Activated CD4-positive, alpha-beta T cell treated with anti-CD3 and anti-CD28 coated beads for 48 hours (primary cell): ENCODE data around the gene MEN1.
"Not testable (repeated sequence)": the region's sequence is repeated elsewhere in the genome, so short reads cannot be mapped to it uniquely, and the experiment has no call there.

Experiments used
- DNase-seq: peaks from one replicate; pipeline ENCODE4 v3.0.0-alpha.2; 2020

Gene MEN1

DNA sequence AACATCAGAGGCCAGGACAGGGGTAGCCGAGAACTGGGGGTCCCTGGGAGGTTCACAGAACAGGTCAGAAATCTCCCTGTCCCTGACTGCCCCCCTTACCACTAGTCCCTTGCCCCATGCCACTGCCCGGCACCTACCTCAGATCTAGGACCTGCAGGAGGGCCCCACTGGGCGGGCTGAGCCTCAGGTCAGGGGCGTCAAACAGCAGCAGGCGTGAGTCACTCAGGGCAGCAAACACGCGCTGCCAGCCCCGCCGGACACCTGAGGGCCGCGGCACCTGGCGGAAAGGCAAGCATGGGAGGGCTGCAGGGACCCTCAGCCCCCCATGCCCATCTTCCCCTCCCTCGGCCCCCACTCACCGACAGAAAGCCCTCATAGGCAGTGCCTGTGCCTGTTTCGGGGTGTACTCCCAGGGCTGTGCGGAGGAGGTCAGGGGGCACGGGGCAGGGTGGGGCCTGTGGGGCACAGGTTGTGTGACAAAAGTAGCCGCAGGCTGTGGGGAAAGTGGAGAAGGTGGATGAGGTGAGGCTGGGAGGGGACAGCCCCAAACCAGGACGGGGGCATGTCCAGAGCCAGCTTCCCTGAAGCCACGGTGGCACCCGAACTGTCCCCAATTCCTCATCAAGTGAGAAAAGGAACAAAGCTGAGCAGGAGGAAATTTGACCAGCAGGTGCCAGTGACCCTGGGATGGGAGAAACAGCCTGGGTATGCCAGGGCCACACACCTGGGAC is 22.3 kb upstream of the MEN1 start:
- DNase-seq, result no peak

DNA sequence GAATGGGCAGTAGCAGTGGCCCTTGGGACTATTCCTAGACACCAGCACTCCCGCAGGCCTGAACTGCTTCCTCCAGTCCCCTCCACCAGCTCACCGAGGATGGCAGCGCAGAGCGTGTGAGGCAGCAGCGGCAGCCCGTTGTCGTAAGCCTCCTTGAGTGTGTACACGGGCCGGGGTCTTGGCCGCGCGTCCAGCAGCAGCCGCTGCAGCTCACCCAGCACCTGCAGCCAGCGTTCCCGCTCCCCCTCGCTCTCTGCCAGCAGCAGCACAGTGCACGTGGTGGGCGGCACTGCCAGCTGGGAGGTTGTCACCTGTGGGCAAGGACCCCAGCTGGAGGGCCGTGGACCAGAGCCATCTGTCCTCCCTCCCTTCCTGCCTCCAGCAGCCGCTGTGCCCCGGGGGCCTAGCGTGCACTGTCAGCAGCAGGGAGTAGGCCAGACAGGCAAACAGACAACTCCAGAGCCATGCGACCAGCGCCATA is 21.1 kb upstream of the MEN1 start:
- DNase-seq, result no peak

DNA sequence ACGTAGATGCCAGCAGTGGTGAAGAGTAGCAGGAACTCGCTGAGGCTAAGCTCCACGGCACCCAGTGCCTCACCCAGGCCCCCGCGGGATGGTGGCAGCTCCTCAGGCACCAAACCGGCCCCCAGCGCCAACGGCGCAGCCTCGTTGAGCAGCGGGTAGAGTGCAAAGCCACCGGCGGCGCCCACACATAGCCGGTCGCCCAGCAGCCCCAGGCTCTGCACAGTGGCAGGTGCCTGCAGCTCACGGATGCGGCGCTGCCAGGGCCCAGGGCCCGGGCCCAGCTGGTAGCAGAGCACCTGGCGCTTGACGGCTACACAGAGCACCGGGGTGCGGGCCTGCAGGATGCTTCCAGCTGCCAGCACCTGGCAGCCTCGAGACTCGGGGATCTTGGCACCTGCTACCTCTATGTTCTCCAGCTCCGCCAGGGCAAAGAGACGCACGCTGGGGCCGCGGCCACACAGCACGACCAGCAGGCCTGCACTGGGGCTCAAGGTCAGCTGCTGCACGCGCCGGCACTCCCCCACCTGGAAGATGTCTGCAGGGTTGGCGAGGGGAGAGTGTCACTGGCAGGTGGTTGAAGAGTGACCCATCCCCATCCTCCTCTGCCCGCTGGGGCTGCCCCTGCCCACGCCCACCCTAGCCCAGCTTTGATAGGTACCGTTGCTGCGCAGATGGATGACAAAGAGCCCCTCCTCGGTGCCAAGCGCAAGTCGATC is 19.3 kb upstream of the MEN1 start:
- no peak for DNase-seq

DNA sequence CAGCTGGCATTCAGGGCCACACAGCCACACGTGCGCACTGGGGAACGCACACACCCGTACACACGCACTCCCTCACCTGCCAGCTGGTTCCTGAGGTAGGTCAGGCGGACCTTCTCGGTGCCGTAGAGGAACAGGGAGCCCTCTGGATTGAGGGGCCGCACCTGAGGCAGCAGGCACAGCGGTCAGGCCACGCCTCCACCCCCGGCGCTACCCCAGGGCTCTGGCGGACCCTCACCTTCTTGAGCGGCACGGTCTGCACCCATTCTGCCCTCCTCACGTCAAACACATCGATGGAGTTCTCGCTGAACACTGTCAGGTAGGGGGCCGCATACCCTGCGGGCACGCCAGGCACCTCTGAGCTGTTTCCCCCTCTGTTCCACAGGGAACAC is 17.1 kb upstream of the MEN1 start:
- no peak for DNase-seq

DNA sequence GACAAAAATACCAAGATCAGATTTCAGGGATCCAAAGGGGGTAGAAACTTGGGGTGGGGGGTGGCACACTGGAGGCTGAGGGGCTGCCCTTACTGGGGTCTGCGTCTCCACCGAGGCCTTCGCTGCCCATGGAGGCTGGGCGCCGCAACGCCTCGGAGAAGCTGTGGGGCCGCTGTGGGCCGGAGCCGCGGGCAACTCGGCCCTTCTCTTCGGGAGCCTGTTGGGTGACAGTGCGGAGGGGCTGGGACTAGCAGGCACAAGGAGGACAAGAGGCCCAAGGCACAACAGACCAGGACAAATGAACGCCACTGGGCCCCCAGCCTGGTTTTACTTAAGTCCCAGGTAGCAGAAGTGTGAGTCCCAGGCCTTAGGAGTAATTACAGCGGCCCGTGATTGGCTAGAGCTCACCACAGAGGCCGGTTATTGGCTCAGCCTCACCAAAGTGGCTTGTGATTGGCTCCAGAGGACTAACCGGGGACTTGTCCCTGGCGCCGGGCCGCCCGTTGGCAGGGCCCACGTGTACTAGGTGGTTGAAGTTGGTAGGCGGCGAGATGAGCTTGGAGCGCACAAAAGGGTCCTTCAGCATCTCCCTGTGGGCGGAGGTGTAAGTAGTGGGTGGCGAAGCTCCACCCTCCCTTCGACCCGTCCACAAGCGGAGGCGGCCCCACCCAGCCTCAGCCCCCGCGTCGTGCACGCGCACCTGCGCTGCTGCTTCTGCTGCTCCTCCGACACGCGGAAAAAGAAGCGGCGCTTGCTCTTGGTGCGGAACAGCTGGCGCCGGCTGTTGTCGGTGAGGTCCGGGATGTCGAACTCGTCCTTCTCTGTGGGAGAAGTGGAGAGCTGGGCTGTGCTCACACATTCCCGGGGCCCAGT is 16.5 kb upstream of the MEN1 start:
- DNase-seq, result no peak

DNA sequence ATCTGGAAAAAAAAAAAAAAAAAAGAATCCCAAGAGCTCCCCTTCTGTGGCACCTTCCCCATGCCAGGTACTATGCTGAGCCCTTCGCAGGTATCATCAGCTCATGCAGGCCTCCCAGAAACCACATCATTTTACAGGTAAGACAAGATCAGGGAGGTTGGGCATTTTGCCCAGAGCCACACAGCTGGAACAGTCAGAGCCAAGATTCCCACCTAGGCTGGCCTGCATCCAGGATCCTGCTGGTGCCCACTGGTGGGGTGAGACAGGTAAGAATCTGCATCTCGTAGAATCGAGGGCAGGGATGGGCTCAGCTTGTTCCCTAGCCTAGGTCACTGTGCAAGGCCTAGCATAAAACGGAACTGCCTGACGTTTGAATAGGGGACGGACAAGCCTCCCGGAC is 15.7 kb upstream of the MEN1 start:
- DNase-seq, result no peak

DNA sequence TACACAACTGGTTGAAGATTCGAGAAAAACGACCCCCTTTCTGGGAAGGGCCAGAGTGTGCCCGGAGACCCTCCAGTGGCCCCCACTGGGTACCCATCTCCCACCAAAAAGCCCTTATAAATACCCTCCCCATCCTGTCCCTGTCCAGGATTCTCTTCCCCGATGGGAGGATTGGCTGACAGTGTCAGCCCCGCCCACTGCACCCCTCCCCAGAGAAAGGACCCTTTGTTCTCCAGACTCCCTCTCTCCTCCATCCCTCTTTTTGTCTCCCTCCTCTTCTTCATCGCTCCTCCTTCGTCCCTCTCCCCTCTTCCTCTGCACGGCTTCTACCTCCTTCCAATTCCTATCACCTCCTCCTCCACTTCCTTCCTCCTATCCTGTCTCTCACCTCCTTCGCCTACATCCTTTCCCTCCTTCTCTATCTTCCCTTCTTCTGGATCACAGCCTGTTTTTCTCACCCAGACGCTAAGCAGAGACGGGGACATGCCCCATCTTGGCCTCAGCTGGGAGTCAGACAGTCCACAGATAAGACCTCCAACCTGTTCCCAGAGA is 13.3 kb upstream of the MEN1 start:
- DNase-seq, result no peak

DNA sequence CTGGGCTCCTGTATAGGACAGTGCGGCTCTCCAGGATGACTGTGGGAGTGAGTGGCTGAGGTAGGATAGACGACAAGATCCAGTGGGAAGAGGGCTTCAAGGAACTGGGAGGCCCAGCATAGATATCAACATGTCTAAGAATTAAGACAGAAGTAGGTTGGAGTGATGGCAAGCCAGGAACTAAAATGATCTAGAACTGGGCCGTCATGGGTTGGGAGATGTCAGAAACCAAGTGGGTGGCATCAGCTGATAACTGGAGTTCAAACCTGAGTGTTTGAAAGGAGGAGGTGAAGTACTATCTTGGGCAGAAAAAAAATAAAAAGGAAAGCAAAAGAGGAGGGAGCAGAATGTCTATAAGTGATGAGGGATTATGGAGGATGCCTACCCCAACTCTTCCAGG is 7.1 kb upstream of the MEN1 start:
- no peak for DNase-seq

DNA sequence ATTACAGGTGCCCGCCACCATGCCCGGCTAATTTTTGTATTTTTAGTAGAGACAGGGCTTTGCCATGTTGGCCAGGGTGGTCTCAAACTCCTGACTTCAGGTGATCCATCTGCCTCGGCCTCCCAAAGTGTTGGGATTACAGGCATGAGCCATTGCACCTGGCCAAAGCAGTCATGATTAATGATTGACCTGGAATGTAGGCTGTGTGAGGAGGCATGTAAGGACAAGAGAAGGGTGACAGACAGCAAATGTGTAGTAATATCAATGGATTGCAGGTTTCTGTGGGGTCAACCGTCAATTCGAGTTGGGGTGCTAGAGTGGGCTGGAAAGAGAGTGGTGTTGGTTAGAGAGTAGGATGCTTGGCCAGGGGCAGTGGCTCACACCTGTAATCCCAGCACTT is 5.1 kb upstream of the MEN1 start:
- DNase-seq, result not testable (repeated sequence)

DNA sequence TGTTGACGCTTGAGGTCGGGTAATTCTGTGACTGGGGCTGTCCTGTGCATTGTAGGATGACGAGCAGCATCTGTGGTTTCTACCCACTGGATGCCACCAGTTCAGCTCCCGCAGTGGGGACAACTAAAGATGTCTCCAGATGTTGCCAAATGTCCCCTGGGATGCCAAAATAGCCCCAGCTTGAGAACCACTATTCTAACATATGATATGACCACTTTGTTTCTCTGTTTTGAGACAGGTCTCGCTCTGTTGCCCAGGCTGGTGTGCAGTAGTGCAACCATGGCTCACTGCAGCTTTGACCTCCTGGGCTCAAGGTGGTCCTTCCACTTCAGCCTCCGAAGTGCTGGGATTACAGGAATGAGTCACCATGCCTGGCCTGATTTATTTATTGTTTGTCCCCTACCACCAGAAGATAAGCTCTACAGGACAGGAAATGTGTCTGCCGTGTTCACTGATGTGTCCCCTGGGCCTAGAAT is 4.4 kb upstream of the MEN1 start:
- no peak for DNase-seq

DNA sequence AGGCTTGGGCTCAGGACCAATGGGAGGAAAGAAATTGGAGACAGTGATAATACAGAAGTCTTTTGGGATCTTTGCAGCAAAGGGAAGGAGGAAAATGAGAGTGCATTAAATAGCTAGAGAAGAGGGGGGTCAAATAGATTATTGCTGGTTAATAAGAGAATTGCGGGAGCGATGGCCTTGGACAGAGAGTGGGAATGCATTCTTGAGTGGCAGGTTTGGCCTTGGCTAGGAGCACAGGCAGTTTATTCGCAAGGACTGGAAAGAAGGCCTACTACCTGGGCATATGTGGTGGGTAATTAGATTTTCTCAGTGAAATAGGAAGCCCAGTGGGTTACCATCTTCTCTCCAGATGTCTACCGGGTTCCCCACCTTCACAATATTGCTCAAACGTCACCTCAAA is 3.5 kb upstream of the MEN1 start:
- DNase-seq, result no peak

DNA sequence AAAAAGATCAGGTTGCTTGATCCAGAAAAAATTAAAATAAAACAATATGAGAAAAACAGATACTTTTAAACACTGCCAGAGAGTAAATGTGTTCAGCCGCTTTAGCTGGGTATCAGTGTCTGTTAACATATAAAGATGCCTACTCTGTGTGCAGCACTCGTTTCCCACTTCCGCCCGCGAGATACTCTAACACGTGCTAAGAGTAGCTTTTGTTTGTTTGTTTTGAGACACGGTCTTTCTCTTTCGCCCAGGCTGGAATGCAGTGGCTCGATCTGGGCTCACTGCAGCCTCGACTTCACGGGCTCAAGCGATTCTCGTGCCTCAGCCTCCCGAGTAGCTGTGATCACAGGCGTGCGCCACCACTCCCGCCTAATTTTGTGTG is 531 bp upstream of the MEN1 start:
- DNase-seq, result no peak

DNA sequence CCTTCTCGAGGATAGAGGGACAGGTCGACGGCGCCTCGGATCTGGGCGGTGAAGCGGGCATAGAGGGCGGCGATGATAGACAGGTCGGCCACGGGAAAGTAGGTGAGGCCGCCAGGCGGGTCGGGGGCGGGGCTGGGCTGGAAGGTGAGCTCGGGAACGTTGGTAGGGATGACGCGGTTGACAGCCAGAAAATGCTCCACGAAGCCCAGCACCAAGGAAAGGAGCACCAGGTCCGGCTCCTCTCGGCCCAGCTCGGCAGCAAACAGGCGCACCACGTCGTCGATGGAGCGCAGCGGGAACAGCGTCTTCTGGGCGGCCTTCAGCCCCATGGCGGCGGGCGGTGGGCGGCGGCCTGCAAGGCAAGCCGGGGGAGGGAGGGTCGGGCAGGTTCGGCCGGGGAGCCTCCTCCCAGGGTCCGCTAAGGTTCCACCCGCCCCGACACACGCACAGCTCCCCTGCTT is 540 bp downstream of the MEN1 start:
- DNase-seq, result peak; percentile 46

DNA sequence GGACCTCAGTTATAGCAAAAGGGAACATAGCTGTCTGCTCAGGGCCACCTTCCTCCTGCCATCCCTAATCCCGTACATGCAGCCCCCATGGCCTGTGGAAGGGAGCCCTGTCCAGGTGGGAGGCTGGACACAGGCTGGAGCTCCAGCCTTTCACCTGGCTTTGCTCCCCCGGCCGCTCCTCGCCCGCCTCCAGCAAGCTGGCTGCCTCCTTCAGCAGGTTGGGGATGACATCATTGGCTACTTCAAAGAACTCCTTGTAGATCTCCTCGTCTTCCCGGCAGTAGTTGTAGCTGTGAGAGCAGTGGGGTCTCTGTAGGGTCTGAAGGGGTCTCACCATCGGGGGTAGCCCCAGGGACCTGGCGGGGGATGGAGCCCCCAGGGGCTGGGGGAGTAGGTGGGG is 4.9 kb downstream of the MEN1 start:
- no peak for DNase-seq

DNA sequence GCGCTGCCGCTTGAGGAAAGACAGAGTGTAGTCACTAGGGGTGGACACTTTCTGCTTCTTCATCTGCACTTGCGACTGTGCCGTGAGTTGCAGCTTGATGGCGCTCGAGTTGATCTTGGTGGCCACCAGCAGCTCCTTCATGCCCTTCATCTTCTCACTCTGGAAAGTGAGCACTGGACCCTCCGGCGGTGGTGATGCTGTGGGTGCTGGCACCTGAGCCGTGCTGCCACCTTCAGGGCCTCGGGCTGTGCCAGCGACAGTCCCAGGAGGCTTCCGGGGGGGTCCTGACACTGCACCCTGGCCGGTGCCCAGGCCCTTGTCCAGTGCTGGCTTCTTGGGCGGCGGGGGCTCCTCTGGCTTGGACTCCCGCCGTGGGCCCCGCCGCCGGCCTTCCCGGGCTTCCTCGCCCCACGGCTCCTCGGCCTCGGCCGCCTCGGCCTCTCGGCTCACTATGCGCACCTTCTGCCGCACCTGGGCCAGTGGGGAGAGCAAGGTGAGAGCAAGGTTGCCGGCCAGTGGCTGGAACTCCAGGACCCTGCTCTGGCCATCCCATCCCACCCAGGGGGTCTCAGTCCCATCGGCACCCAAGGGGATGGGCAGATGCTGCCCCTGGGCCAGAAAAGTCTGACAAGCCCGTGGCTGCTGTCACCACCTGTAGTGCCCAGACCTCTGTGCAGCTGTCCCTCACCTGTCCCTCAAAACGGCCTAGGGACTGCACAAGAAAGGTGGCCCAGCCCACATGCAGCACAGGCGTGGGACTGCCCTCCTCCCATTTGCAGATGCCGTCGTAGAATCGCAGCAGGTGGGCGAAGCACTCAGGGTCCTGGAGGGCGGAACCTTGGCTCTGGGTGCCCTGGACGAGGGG is 5.8 kb downstream of the MEN1 start:
- no peak for DNase-seq

DNA sequence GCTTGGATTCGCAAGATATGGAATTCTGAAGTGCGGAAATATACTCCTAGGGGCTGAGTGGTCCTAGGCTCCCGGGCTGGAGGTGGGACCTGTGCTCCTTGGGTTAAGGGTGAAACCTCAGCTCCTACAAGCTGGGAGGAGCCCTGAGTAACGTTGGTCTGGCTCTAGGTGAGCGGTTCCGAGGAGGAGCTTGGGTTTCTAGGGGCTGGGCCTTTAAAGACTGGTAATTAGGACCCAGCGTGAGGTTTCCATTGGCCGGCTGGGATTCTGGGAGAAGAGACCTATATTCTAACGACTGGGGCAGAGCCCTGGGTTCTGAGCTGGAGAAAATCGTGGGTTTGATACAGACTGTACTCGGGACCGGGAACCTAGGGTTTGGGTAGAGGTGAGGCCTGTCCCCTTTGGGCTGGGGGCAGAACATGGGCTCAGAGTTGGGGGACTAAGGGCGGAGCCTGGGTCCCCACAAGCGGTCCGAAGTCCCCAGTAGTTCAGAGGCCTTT is 6.5 kb downstream of the MEN1 start:
- DNase-seq, result no peak

DNA sequence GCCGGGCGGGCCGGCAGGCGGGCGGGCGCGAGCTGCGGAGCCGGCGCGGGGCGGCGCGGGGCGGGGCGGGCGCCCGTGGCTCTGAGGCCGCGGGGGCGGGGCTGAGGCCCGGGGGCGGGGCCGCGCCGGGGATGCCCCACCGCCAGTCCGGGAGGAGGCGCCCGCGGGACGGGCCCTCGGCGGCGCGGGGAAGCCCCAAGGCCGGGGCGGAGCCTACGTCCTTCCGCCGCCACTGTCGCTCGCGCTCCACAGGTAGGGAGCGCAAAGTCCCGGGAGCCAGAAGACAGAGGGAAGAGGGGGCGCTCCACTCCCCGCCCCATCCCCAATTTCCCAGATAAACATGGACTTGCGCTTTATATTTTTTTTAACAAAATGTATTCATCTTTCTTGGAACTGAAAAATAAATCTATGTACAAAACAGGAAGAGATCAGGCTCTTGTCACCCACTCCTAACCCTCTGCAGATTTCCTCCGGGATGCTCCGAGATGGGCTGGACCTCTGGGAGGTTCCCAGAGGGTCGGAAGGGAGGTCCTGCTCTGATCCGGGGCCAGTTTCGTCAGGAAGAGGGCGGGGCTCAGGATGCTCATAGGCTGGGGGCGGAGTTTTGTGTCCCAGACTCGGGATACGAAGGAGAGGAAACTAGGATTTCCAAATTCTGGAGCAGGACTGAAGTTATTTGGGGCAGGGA is 7.0 kb downstream of the MEN1 start, which contains the start of gene MAP4K2:
MAP4K2 (minus strand) TSS at position 57 of the 688 bp plus-strand sequence. CDS start 65 bp downstream, outside the sequence.
- DNase-seq, result peak; percentile 88

DNA sequence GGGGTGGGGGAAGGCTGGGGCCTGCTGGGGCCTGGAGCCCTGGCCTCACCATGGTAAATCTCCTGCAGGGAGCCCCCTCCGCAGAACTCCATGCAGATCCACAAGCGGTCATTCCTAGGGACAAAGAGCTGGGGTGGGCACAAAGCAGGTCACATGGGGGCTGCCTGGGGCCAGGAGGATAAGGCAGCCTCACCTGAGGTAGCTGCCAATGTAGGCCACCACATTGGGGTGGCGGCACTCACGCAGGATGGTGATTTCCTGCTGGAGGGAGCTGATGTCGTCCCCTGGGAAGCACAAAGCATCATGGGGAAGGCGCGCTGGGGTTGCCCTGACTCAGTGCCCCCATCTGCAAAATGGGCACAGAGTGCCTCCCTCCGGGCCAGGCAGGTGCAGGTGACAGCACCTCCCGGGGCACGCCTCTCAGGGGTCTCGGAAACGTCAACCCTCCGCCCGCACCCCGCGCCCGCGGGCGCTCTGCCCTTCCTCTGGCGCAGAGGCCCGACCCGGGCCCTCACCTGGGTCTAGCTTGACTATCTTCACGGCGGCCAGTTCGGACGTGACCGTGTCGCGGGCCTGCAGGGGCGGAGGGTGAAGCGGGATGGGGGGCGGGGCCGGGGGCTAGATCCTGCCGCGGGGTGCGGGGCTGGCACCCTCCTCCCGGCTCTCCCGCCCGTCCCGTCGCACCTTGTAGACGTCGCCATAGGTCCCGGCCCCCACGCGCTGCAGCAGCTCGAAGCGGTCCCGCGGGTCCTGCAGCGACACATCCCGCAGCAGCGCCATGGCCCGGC is 7.8 kb downstream of the MEN1 start:
- peak; percentile 50 for DNase-seq

DNA sequence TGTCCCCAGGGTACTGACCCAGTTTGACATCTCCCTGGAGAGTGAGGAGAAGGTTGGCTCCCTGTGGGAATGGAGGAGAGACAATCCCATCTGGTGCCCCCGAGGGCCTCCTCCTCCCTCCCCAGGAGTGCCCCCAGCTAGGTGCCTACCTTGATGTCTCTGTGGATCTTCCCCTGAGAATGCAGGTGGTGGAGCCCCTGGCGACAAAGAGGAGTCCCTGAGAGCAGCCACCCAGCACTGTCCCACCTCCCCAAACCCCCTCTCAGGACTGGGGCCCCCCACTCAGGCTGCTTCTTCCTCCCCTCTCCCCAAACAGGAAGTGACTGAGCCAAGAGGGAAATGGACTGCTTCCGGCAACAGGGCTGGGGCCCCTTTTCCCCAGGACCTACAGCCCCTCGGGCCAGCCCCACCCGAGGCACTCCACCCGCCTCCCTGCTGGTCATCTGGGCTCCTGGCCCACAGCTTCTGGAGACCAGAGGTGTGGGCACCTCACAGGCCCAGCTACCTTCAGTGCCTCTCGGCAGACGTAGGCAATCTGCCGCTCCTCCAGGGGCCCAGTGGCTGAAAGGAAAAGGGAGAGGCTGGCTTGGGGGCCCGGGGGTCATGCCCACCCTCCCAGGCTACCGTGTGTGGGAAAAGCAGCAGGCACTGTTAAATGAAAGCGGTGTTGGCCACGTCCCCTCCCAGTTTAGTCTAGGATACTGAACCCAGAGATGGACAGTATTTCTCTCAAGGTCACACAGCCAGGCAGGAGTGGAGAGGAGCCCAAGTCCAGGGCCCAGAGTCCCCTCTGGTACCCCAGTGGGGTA is 8.6 kb downstream of the MEN1 start:
- no peak for DNase-seq

DNA sequence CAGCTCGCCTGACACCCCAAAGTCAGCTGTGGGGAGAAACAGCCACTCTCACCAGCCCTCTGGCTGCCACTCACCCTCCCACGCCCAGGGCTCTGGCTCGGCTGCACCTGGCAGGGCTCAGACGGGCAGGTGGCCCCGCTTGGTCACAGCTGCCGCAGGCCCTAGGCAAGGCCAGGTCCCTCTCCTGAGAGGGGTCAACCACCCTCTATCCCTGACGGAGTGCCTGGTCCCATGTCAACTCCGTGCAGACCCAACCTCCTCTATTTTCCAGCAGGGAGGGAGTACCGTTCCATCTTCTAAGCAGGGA is 9.2 kb downstream of the MEN1 start:
- DNase-seq, result no peak
